ENCODE results near the gene PDCD2. TPM values are rescaled to one million over a fixed set of nuclear protein-coding genes. Genes with fewer than 3 reads are reported as not detected.
"Not testable (repeated sequence)": the region's sequence is repeated elsewhere in the genome, so short reads cannot be mapped to it uniquely, and the experiment has no call there.

Gene PDCD2
- 10 to 100 TPM; 46.7 to 56.0 (median 53.2) TPM for total RNA-seq

GRCh38 chr6:170584181-170584953 lies at the start of gene PDCD2:
PDCD2 (minus strand) TSS chr6:170584637; CDS start chr6:170584581, 56 bp downstream.
- TF ChIP-seq POLR2AphosphoS5 (IDR thresholded peaks at IDR 0.05): peak; percentile 84 to 87
- no peak for TF ChIP-seq CTCF (IDR thresholded peaks at IDR 0.05)

GRCh38 chr6:170616020-170616554 lies 31.6 kb upstream of the PDCD2 start:
- DNase-seq (ENCODE audit: extremely low spot score); H3K27me3 ChIP-seq; H3K4me1 ChIP-seq; intact Hi-C loops (cut with DNase I); H3K4me3 ChIP-seq; H3K27ac ChIP-seq (replicated peaks in 1 of 4); H3K9me3 ChIP-seq; H3K36me3 ChIP-seq: not testable (repeated sequence)
- no CpG with 5 or more reads among the region's 1 CpG for whole genome bisulfite sequencing

More at GRCh38 chr6:170584181-170584953, at the start of gene PDCD2:
- H3K9me3 ChIP-seq: no peaks in the 10 kb centered on the region
- H3K27me3 ChIP-seq: no peaks in the 10 kb centered on the region
- peaks cover 14 to 22% (median 19%) of the 10 kb centered on the region in 4 donors for H3K4me1 ChIP-seq
- WGBS: 0% methylated on average over 14 of the region's 81 CpGs
- intact Hi-C loops (cut with DNase I): loop anchor here (2.0 kb wide), 1 partner anchor 30 kb away; the partner anchor contains the start of gene TBP
- H3K4me3 ChIP-seq: peak within 1 kb of the TSS; percentile 80 to 99 (median 93)
- H3K27ac ChIP-seq (replicated peaks in 1 of 4): peak within 1 kb of the TSS; percentile 79 to 95 (median 88)
- peaks cover 18 to 39% (median 32%) of the 10 kb centered on the region in 4 donors for H3K36me3 ChIP-seq
- DNase-seq (ENCODE audit: extremely low spot score): peak; percentile 96

- DNase-seq (ENCODE audit: extremely low spot score); intact Hi-C loops (cut with DNase I); H3K36me3 ChIP-seq; H3K27ac ChIP-seq (replicated peaks in 1 of 4); H3K4me3 ChIP-seq; H3K9me3 ChIP-seq; H3K4me1 ChIP-seq: not testable (repeated sequence)
- peaks cover 0 to 38% (median 2%) of the 10 kb centered on the region in 4 donors for H3K27me3 ChIP-seq
- WGBS: 2% methylated on average over 11 of the region's 55 CpGs
Observed at GRCh38 chr6:170612256-170612804, 27.9 kb upstream of the PDCD2 start.

GRCh38 chr6:170609225-170609624 lies 24.8 kb upstream of the PDCD2 start:
- intact Hi-C loops (cut with DNase I); H3K4me3 ChIP-seq; H3K27ac ChIP-seq (replicated peaks in 1 of 4); H3K36me3 ChIP-seq; DNase-seq (ENCODE audit: extremely low spot score); H3K4me1 ChIP-seq; H3K9me3 ChIP-seq: not testable (repeated sequence)
- WGBS: 75% methylated on average over 8 of the region's 8 CpGs
- H3K27me3 ChIP-seq: peaks cover 0 to 58% (median 2%) of the 10 kb centered on the region in 4 donors

GRCh38 chr6:170605574-170606259 lies 21.3 kb upstream of the PDCD2 start:
- Histone ChIP-seq H3K27ac (replicated peaks in 1 of 4) (no peak overlapping the region), H3K4me1 (no peaks in the 10 kb centered on the region), H3K27me3 (peaks cover 0 to 63% (median 2%) of the 10 kb centered on the region in 4 donors), H3K4me3 (no peak overlapping the region), H3K36me3 (no peaks in the 10 kb centered on the region), H3K9me3 (no peaks in the 10 kb centered on the region)
- WGBS: 62% methylated on average over 6 of the region's 6 CpGs
- intact Hi-C loops (cut with DNase I): no loop called here
- DNase-seq (ENCODE audit: extremely low spot score): no peak
- TF ChIP-seq POLR2AphosphoS5 (IDR thresholded peaks at IDR 0.05): no peak
- no peak for TF ChIP-seq POLR2A (IDR thresholded peaks at IDR 0.05; ENCODE audit: low read depth)
- TF ChIP-seq EP300 (IDR thresholded peaks at IDR 0.05): no peak
- no peak for TF ChIP-seq CTCF (IDR thresholded peaks at IDR 0.05)

GRCh38 chr6:170597278-170597677 lies 12.8 kb upstream of the PDCD2 start:
- Histone ChIP-seq H3K27ac (replicated peaks in 1 of 4) (no peak overlapping the region), H3K36me3 (no peaks in the 10 kb centered on the region), H3K27me3 (peaks cover 0 to 15% (median 0%) of the 10 kb centered on the region in 4 donors), H3K4me1 (no peaks in the 10 kb centered on the region), H3K9me3 (peaks cover 0 to 7% (median 0%) of the 10 kb centered on the region in 4 donors), H3K4me3 (no peak overlapping the region)
- intact Hi-C loops (cut with DNase I): no loop called here
- DNase-seq (ENCODE audit: extremely low spot score): no peak
- TF ChIP-seq POLR2A (IDR thresholded peaks at IDR 0.05; ENCODE audit: low read depth) (no peak), EP300 (IDR thresholded peaks at IDR 0.05) (no peak), CTCF (IDR thresholded peaks at IDR 0.05) (no peak), POLR2AphosphoS5 (IDR thresholded peaks at IDR 0.05) (no peak)

All from esophagus muscularis mucosa (tissue), 4 donors.